B cell (primary cell): Measurements from ENCODE around the gene DCAF7. TPM values are rescaled to one million over a fixed set of nuclear protein-coding genes. Genes with fewer than 3 reads are reported as not detected.

Source experiments
- ATAC-seq: fragments of 200-7000 bp; cut with Tn5 transposase; one replicate; pipeline ENCODE4 v1.10.0; 2021; ENCODE audit warnings: low read depth, mild to moderate bottlenecking, moderate number of reproducible peaks, moderate library complexity
- CTCF ChIA-PET: fragments of 350-600 bp; sonication (Branson Sonifier 250); formaldehyde crosslinking; loops from one replicate; lab custom pipeline; 2021; ENCODE audit warnings: antibody characterized with exemption, inconsistent platforms; lab: Charles Lee
- POLR2A ChIA-PET: fragments of 350-600 bp; sonication (Branson Sonifier 250); formaldehyde crosslinking; loops from one replicate; lab custom pipeline; 2021; ENCODE audit warnings: antibody characterized with exemption; lab: Charles Lee
- DNase-seq: peaks from one replicate; pipeline ENCODE4 v3.0.0; 2013
- H2AFZ ChIP-seq: 2 replicates; pipeline ENCODE4 v1.6.1; 2012; ENCODE audit warnings: mild to moderate bottlenecking, low read depth, low read length; ENCODE audit not compliant: insufficient read depth, poor library complexity, severe bottlenecking
- H3K27ac ChIP-seq, 2 donors: 1 replicate in 1 of 2; 2 replicates in 1 of 2; pipeline ENCODE4 v1.5.1; 2012 to 2013; ENCODE audit warnings: low read length in 2 of 2, mild to moderate bottlenecking in 2 of 2, moderate library complexity in 1 of 2
- H3K27me3 ChIP-seq, 4 experiments: fragments of 200-600 bp in 1 of 4; sonication (generic) in 1 of 4; replicated peaks in 1 of 4; 1 replicate in 2 of 4; 2 replicates in 2 of 4; pipeline versions ENCODE4 v1.6.1 to v1.7.0; 2013 to 2016; ENCODE audit warnings: low read length in 3 of 4, mild to moderate bottlenecking in 2 of 4, mixed read lengths in 1 of 4, moderate library complexity in 1 of 4; ENCODE audit not compliant: insufficient read depth in 4 of 4, control insufficient read depth in 3 of 4; ENCODE audit errors: control extremely low read depth in 1 of 4
- H3K36me3 ChIP-seq, 2 experiments: replicated peaks in 1 of 2; 1 replicate in 1 of 2; 2 replicates in 1 of 2; pipeline versions ENCODE4 v1.6.1 to v1.7.1; 2013; ENCODE audit warnings: low read length in 1 of 2; ENCODE audit not compliant: insufficient read depth in 2 of 2, control insufficient read depth in 1 of 2; ENCODE audit errors: control extremely low read depth in 1 of 2, extremely low read depth in 1 of 2
- H3K4me1 ChIP-seq, 2 donors: fragments of 200-600 bp in 1 of 2; sonication (generic) in 1 of 2; 1 replicate in 1 of 2; 2 replicates in 1 of 2; pipeline versions ENCODE4 v1.5.1 to v1.6.1; 2013 to 2017; ENCODE audit warnings: low read length in 2 of 2; ENCODE audit not compliant: control insufficient read depth in 2 of 2, insufficient read depth in 2 of 2
- H3K4me2 ChIP-seq: replicated peaks from 2 replicates; pipeline ENCODE3; 2012; ENCODE audit warnings: mild to moderate bottlenecking, low read depth, low read length; ENCODE audit not compliant: poor library complexity, severe bottlenecking
- H3K4me3 ChIP-seq, 5 experiments: fragments of 200-600 bp in 1 of 5; sonication (generic) in 1 of 5; 1 replicate in 3 of 5; 2 replicates in 2 of 5; pipeline versions ENCODE4 v1.5.1 to v1.7.0; 2011 to 2016; ENCODE audit warnings: low read length in 4 of 5, mild to moderate bottlenecking in 4 of 5, low read depth in 2 of 5, control low read depth in 1 of 5, moderate library complexity in 1 of 5; ENCODE audit not compliant: insufficient read depth in 1 of 5; ENCODE audit errors: control extremely low read depth in 1 of 5, extremely low read depth in 1 of 5
- H3K79me2 ChIP-seq: fragments of 200-600 bp; sonication (generic); one replicate; pipeline ENCODE4 v1.6.0; 2016; ENCODE audit warnings: low read length; ENCODE audit not compliant: control insufficient read depth, insufficient read depth
- H3K9ac ChIP-seq: fragments of 200-600 bp; sonication (generic); 2 replicates; pipeline ENCODE4 v1.6.1; 2017; ENCODE audit warnings: mild to moderate bottlenecking, low read length, moderate library complexity
- H3K9me3 ChIP-seq, 3 donors: one replicate each; pipeline versions ENCODE4 v1.6.1 to v1.7.1; 2013; ENCODE audit warnings: low read length in 2 of 3; ENCODE audit not compliant: control insufficient read depth in 2 of 3, insufficient read depth in 1 of 3; ENCODE audit errors: control extremely low read depth in 1 of 3
- H4K20me1 ChIP-seq: 2 replicates; pipeline ENCODE4 v1.6.0; 2012; ENCODE audit warnings: mild to moderate bottlenecking, low read length; ENCODE audit not compliant: insufficient read depth, control insufficient read depth, poor library complexity, severe bottlenecking
- H3K27ac Mint-ChIP-seq: one replicate; pipeline ENCODE4 v1.8.0; 2021; ENCODE audit warnings: mixed read lengths
- H3K27me3 Mint-ChIP-seq: one replicate; pipeline ENCODE4 v1.8.0; 2021; ENCODE audit warnings: mixed read lengths
- H3K4me1 Mint-ChIP-seq: one replicate; pipeline ENCODE4 v1.8.0; 2021; ENCODE audit warnings: mixed read lengths
- H3K4me3 Mint-ChIP-seq: one replicate; pipeline ENCODE4 v1.8.0; 2021; ENCODE audit warnings: mixed read lengths
- H3K9me3 Mint-ChIP-seq: one replicate; pipeline ENCODE4 v1.8.0; 2022; ENCODE audit warnings: mixed read lengths; ENCODE audit not compliant: insufficient read depth
- CTCF ChIP-seq: fragments of 200-600 bp; IDR thresholded peaks from one replicate; pipeline ENCODE4 v1.8.0; 2022; ENCODE audit warnings: antibody characterized with exemption, mild to moderate bottlenecking
- WGBS: methylation state at CpG from one replicate; pipeline ENCODE4 v1.1.5; 2013; ENCODE audit warnings: missing lambda C conversion rate; ENCODE audit not compliant: insufficient coverage; 5-methylcytosine and 5-hydroxymethylcytosine counted together
- intact Hi-C: fragments of 100-400 bp; cut with micrococcal nuclease; formaldehyde crosslinking; loops from one replicate; pipeline ENCODE4 v1.10.0; 2022
- polyA minus RNA-seq: library from RNA; depleted of rRNA, polyadenylated mRNA; stranded (reverse); fragments of >200 nt; gene quantifications from 2 replicates; pipeline ENCODE4 v1.2.3, GENCODE V29; 2012
- polyA plus RNA-seq: library from polyadenylated mRNA; depleted of rRNA; stranded (reverse); fragments of >200 nt; gene quantifications from 2 replicates; pipeline ENCODE4 v1.2.3, GENCODE V29; 2012
- total RNA-seq, 2 donors: library from RNA; stranded (reverse); fragments of 120-200 nt in 1 of 2; gene quantifications; 1 replicate in 1 of 2; 2 replicates in 1 of 2; pipeline versions ENCODE4 v1.2.3 to v1.2.4, GENCODE V29; 2013 to 2022

Gene DCAF7, protein sequence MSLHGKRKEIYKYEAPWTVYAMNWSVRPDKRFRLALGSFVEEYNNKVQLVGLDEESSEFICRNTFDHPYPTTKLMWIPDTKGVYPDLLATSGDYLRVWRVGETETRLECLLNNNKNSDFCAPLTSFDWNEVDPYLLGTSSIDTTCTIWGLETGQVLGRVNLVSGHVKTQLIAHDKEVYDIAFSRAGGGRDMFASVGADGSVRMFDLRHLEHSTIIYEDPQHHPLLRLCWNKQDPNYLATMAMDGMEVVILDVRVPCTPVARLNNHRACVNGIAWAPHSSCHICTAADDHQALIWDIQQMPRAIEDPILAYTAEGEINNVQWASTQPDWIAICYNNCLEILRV
- 84.7 and 84.8 TPM in 2 replicates for total RNA-seq
- 33.4 TPM for total RNA-seq (2013)
- 44.5 and 55.1 TPM in 2 replicates for polyA plus RNA-seq
- polyA minus RNA-seq, result 33.1 and 42.9 TPM in 2 replicates

DNA sequence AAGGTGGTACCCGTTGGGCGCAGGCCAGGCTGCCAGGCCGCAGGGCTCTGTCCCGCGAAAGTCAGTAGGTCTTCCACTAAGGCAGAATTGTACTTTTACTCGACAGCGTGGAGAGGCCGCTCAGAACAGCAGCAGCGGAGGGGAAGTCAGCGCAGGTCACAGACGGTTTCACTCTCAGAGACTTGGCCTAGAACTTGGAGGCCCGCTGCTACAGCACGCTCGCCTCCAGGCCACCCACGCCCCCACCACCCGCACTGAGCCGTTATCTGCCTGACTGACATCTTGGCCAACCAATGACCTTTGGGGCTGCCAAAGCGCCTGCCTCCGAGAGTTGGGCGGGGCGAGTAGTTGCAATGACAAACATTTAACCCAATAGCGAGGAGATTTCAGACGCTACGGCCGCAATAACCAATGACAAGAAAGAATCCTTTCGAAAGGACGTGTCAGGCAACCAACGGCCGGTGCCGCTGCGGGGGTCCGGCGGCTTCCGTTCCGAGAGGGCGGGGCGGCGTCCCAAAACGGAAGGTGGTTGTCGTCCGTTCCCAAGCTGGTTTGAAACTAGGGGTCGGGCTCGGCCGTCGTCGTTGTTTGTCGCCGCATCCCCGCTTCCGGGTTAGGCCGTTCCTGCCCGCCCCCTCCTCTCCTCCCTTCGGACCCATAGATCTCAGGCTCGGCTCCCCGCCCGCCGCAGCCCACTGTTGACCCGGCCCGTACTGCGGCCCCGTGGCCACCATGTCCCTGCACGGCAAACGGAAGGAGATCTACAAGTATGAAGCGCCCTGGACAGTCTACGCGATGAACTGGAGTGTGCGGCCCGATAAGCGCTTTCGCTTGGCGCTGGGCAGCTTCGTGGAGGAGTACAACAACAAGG is at the start of gene DCAF7:
TSS of gene DCAF7 (plus strand) at position 532 of the 871 bp plus-strand sequence. CDS start at position 733, 201 bp downstream.
- Mint-ChIP-seq H3K27me3 (no peaks in the 10 kb centered on the region), H3K27ac (peak within 1 kb of the TSS; percentile 94), H3K4me3 (peak within 1 kb of the TSS; percentile 87), H3K4me1 (peaks cover 44% of the 10 kb centered on the region), H3K9me3 (no peaks in the 10 kb centered on the region)
- intact Hi-C loops, result loop anchor here (1.0 to 5.0 kb wide), 8 partner anchors 50 to 957 kb away; partner anchors contain the start of genes CCDC47, CEP95, CYB561 and DDX5
- H3K9ac ChIP-seq, result peak within 1 kb of the TSS; percentile 97
- peaks cover 66% of the 10 kb centered on the region for H3K79me2 ChIP-seq
- no peaks in the 10 kb centered on the region for H3K27me3 ChIP-seq
- H3K4me3 ChIP-seq, result peak within 1 kb of the TSS; percentile 73 to 91 (median 81)
- ChIA-PET POLR2A (interaction anchor here (1.6 to 1.7 kb wide), 4 partner anchors 50 to 223 kb away, joined by 4 to 9 read pairs (median 5); partner anchors contain the start of genes CCDC47, CYB561, DDX42 and MAP3K3), CTCF (interaction anchor here (0.7 to 1.2 kb wide), 2 partner anchors 62 to 277 kb away, joined by 3 read pairs; partner anchors contain the start of gene PSMC5)
- peaks cover 44% of the 10 kb centered on the region for H4K20me1 ChIP-seq
- TF ChIP-seq CTCF, result no peak
- peak within 1 kb of the TSS; percentile 81 to 95 for H3K27ac ChIP-seq
- ATAC-seq, result peak; percentile 94
- H3K9me3 ChIP-seq, result no peaks in the 10 kb centered on the region
- under 1% methylated on average over 72 of the region's 72 CpGs for WGBS
- peak; percentile 100 for DNase-seq
- peak within 1 kb of the TSS; percentile 99 for H3K4me2 ChIP-seq
- H3K36me3 ChIP-seq, result peaks cover 0 to 11% of the 10 kb centered on the region in 2 experiments
- H3K4me1 ChIP-seq, result peaks cover 41 to 47% of the 10 kb centered on the region in 2 donors
- peak within 1 kb of the TSS; percentile 98 for H2AFZ ChIP-seq
